H9 (cell line): ENCODE data around the gene PFKFB2. TPM values are rescaled to one million over a fixed set of nuclear protein-coding genes. Genes with fewer than 3 reads are reported as not detected.

Experiments
- DNase-seq: peaks from one replicate; pipeline ENCODE4 v3.0.0-alpha.2; 2017
- H2AFZ ChIP-seq: one replicate; pipeline ENCODE4 v1.6.1; 2013; ENCODE audit warnings: mild to moderate bottlenecking, low read length, control low read depth, moderate library complexity
- H2AK5ac ChIP-seq: 2 replicates; pipeline ENCODE4 v1.6.1; 2013; ENCODE audit warnings: low read length, control low read depth, mixed read lengths; ENCODE audit not compliant: insufficient read length
- H2BK120ac ChIP-seq: one replicate; pipeline ENCODE4 v1.6.1; 2013; ENCODE audit warnings: low read depth, mild to moderate bottlenecking, low read length, control low read depth, inconsistent platforms; ENCODE audit not compliant: poor library complexity, severe bottlenecking
- H2BK12ac ChIP-seq: 2 replicates; pipeline ENCODE4 v1.6.1; 2013; ENCODE audit warnings: low read length, control low read depth, mixed read lengths, low read depth; ENCODE audit not compliant: insufficient read length
- H2BK15ac ChIP-seq: 2 replicates; pipeline ENCODE4 v1.6.1; 2013; ENCODE audit warnings: low read depth, low read length, control low read depth
- H2BK20ac ChIP-seq: one replicate; pipeline ENCODE4 v1.6.1; 2013; ENCODE audit warnings: low read depth, mild to moderate bottlenecking, low read length, control low read depth, inconsistent platforms; ENCODE audit not compliant: poor library complexity, severe bottlenecking
- H2BK5ac ChIP-seq: 2 replicates; pipeline ENCODE4 v1.6.1; 2013; ENCODE audit warnings: low read length, control low read depth, mixed read lengths; ENCODE audit not compliant: insufficient read length
- H3K14ac ChIP-seq: 2 replicates; pipeline ENCODE4 v1.6.1; 2013; ENCODE audit warnings: low read length, control low read depth; ENCODE audit not compliant: insufficient read depth
- H3K18ac ChIP-seq: 2 replicates; pipeline ENCODE4 v1.6.1; 2013; ENCODE audit warnings: low read depth, mild to moderate bottlenecking, mixed read lengths, low read length, control low read depth; ENCODE audit not compliant: insufficient read length
- H3K23ac ChIP-seq: 2 replicates; pipeline ENCODE4 v1.6.1; 2013; ENCODE audit warnings: low read length, control low read depth, mixed read lengths, low read depth; ENCODE audit not compliant: insufficient read length
- H3K23me2 ChIP-seq: 2 replicates; pipeline ENCODE4 v1.6.1; 2013; ENCODE audit warnings: low read depth, mild to moderate bottlenecking, mixed read lengths, low read length, control low read depth; ENCODE audit not compliant: insufficient read length, poor library complexity, severe bottlenecking
- H3K27ac ChIP-seq: 2 replicates; pipeline ENCODE4 v1.5.1; 2013; ENCODE audit warnings: low read length, control low read depth, mixed read lengths, low read depth; ENCODE audit not compliant: insufficient read length
- H3K27me3 ChIP-seq: 2 replicates; pipeline ENCODE4 v1.6.1; 2013; ENCODE audit warnings: low read length, control low read depth, inconsistent platforms; ENCODE audit not compliant: insufficient read depth
- H3K4ac ChIP-seq: 2 replicates; pipeline ENCODE4 v1.6.1; 2013; ENCODE audit warnings: low read depth, mild to moderate bottlenecking, control low read depth, inconsistent platforms, low read length, moderate library complexity
- H3K4me1 ChIP-seq: 2 replicates; pipeline ENCODE4 v1.6.1; 2013; ENCODE audit warnings: low read length, control low read depth, inconsistent platforms; ENCODE audit not compliant: insufficient read depth
- H3K4me2 ChIP-seq: 2 replicates; pipeline ENCODE4 v1.6.1; 2013; ENCODE audit warnings: low read length, control low read depth, mixed read lengths; ENCODE audit not compliant: insufficient read length, insufficient read depth
- H3K56ac ChIP-seq: 2 replicates; pipeline ENCODE4 v1.6.1; 2013; ENCODE audit warnings: low read depth, mild to moderate bottlenecking, mixed read lengths, low read length, control low read depth; ENCODE audit not compliant: insufficient read length
- H3K79me1 ChIP-seq: 2 replicates; pipeline ENCODE4 v1.6.1; 2013; ENCODE audit warnings: low read depth, mild to moderate bottlenecking, moderate library complexity, low read length, control low read depth, inconsistent platforms; ENCODE audit not compliant: insufficient read depth, poor library complexity, severe bottlenecking
- H3K79me2 ChIP-seq: 2 replicates; pipeline ENCODE4 v1.6.1; 2013; ENCODE audit warnings: low read length, control low read depth, inconsistent platforms; ENCODE audit not compliant: insufficient read depth
- H3K9ac ChIP-seq: 2 replicates; pipeline ENCODE4 v1.6.1; 2013; ENCODE audit warnings: low read length, control low read depth, mixed read lengths; ENCODE audit not compliant: insufficient read length; ENCODE audit errors: extremely low read depth
- H3K9me3 ChIP-seq: one replicate; pipeline ENCODE4 v1.6.1; 2013; ENCODE audit warnings: low read depth, low read length, inconsistent platforms; ENCODE audit not compliant: control insufficient read depth
- H3T11ph ChIP-seq: one replicate; pipeline ENCODE4 v1.6.1; 2013; ENCODE audit warnings: mild to moderate bottlenecking, low read length, control low read depth, inconsistent platforms
- H4K20me1 ChIP-seq: one replicate; pipeline ENCODE4 v1.6.1; 2013; ENCODE audit not compliant: control insufficient read depth, insufficient read length, insufficient read depth
- H4K5ac ChIP-seq: 2 replicates; pipeline ENCODE4 v1.6.1; 2013; ENCODE audit warnings: low read depth, mild to moderate bottlenecking, mixed read lengths, low read length, control low read depth; ENCODE audit not compliant: insufficient read length
- H4K8ac ChIP-seq: replicated peaks from 2 replicates; pipeline ENCODE4 v1.6.1; 2013; ENCODE audit warnings: low read length, control low read depth, mixed read lengths, low read depth; ENCODE audit not compliant: insufficient read length
- H4K91ac ChIP-seq: 2 replicates; pipeline ENCODE4 v1.6.1; 2013; ENCODE audit warnings: low read depth, mild to moderate bottlenecking, moderate library complexity, mixed read lengths, low read length, control low read depth; ENCODE audit not compliant: insufficient read length
- H3K27ac Mint-ChIP-seq, 3 experiments: 2 replicates in 2 of 3; 3 replicates in 1 of 3; pipeline ENCODE4 v1.8.0; 2020 to 2021; ENCODE audit warnings: mixed read lengths in 3 of 3, mild to moderate bottlenecking in 1 of 3, moderate library complexity in 1 of 3
- H3K27me3 Mint-ChIP-seq: 2 replicates; pipeline ENCODE4 v1.8.0; 2021; ENCODE audit warnings: low read depth, mild to moderate bottlenecking, moderate library complexity, mixed read lengths
- H3K36me3 Mint-ChIP-seq, 3 experiments: 2 replicates in 2 of 3; 3 replicates in 1 of 3; pipeline ENCODE4 v1.8.0; 2020 to 2021; ENCODE audit warnings: low read depth in 3 of 3, mixed read lengths in 3 of 3; ENCODE audit not compliant: insufficient read depth in 1 of 3
- H3K4me1 Mint-ChIP-seq, 2 experiments: 2 replicates each; pipeline ENCODE4 v1.8.0; 2020; ENCODE audit warnings: mixed read lengths in 2 of 2
- H3K4me3 Mint-ChIP-seq, 2 experiments: 2 replicates in 1 of 2; 3 replicates in 1 of 2; pipeline ENCODE4 v1.8.0; 2020 to 2021; ENCODE audit warnings: mild to moderate bottlenecking in 2 of 2, mixed read lengths in 2 of 2, moderate library complexity in 1 of 2
- H3K9me3 Mint-ChIP-seq, 2 experiments: 2 replicates in 1 of 2; 3 replicates in 1 of 2; pipeline ENCODE4 v1.8.0; 2020; ENCODE audit warnings: mild to moderate bottlenecking in 2 of 2, mixed read lengths in 2 of 2, moderate library complexity in 1 of 2
- CTCF ChIP-seq: fragments of 200-600 bp; sonication (generic); conservative IDR thresholded peaks from 3 replicates; pipeline ENCODE4 v1.8.0; 2021; ENCODE audit warnings: antibody characterized with exemption, mild to moderate bottlenecking
- WGBS: extraction: QIAGEN DNeasy Blood & Tissue Kit; methylation state at CpG from one replicate; pipeline ENCODE4 v1.1.7; 2013; ENCODE audit warnings: missing lambda C conversion rate, low lambda C conversion rate, mixed read lengths; ENCODE audit not compliant: insufficient read length; ENCODE audit errors: extremely low coverage; 5-methylcytosine and 5-hydroxymethylcytosine counted together
- total RNA-seq: library from RNA; stranded (reverse); gene quantifications from 2 replicates; pipeline ENCODE4 v1.2.1, GENCODE V29; 2021

PFKFB2 gene
- total RNA-seq, 1 experiment from 2014 or later = 14.6 TPM

GRCh38 chr1:207071426-207071825, 18.4 kb downstream of the PFKFB2 start:
- Histone ChIP-seq H3K4me2 (no peak overlapping the region), H2BK15ac (no peak overlapping the region), H3K18ac (no peak overlapping the region), H3K56ac (no peak overlapping the region), H4K5ac (no peak overlapping the region), H3K4me1 (no peaks in the 10 kb centered on the region), H4K8ac (no peak overlapping the region), H2BK12ac (no peak overlapping the region), H3K27ac (no peak overlapping the region), H3K27me3 (no peaks in the 10 kb centered on the region), H4K91ac (no peak overlapping the region), H2AK5ac (no peak overlapping the region), H2BK120ac (no peak overlapping the region), H2AFZ (no peak overlapping the region), H3K14ac (no peak overlapping the region), H2BK20ac (no peak overlapping the region), H3K79me2 (no peaks in the 10 kb centered on the region), H3K79me1 (no peaks in the 10 kb centered on the region), H2BK5ac (no peak overlapping the region), H3K23me2 (no peaks in the 10 kb centered on the region), H3K9me3 (no peaks in the 10 kb centered on the region), H3K23ac (no peak overlapping the region), H3T11ph (no peak overlapping the region), H4K20me1 (no peaks in the 10 kb centered on the region), H3K9ac (no peak overlapping the region), H3K4ac (no peak overlapping the region)
- no CpG with 5 or more reads among the region's 6 CpGs for WGBS
- Mint-ChIP-seq H3K27me3 (no peaks in the 10 kb centered on the region), H3K36me3 (peaks cover 4 to 26% (median 22%) of the 10 kb centered on the region in 3 experiments; a peak in 6 of 7 replicates), H3K4me1 (no peaks in the 10 kb centered on the region), H3K27ac (no peak overlapping the region), H3K4me3 (no peak overlapping the region), H3K9me3 (no peaks in the 10 kb centered on the region)
- no peak for DNase-seq
- TF ChIP-seq CTCF = no peak
